WTC11 (cell line): Measurements from ENCODE around the gene ZNF367. TPM values are rescaled to one million over a fixed set of nuclear protein-coding genes. Genes with fewer than 3 reads are reported as not detected.

Source experiments
- ATAC-seq: fragments of 200-7000 bp; cut with Tn5 transposase; 2 replicates; pipeline ENCODE4 v1.10.0; 2021; ENCODE audit warnings: mild to moderate bottlenecking, moderate library complexity
- CTCF ChIA-PET: fragments of 300-600 bp; sonication (Branson Sonifier 250); formaldehyde crosslinking; loops from one replicate; lab custom pipeline; 2021; ENCODE audit warnings: antibody characterized with exemption; lab: Charles Lee
- POLR2A ChIA-PET: fragments of 350-600 bp; sonication (Branson Sonifier 250); formaldehyde crosslinking; loops from one replicate; lab custom pipeline; 2021; ENCODE audit warnings: antibody characterized with exemption; lab: Charles Lee
- DNase-seq: peaks from one replicate; pipeline ENCODE4 v3.0.0; 2021; ENCODE audit warnings: low spot score
- H3K27ac Mint-ChIP-seq: 2 replicates; pipeline ENCODE4 v1.8.0; 2021; ENCODE audit warnings: mixed read lengths
- H3K27me3 Mint-ChIP-seq: 2 replicates; pipeline ENCODE4 v1.8.0; 2021; ENCODE audit warnings: low read depth, mild to moderate bottlenecking, moderate library complexity, mixed read lengths
- H3K36me3 Mint-ChIP-seq: 2 replicates; pipeline ENCODE4 v1.8.0; 2021; ENCODE audit warnings: mixed read lengths
- H3K4me1 Mint-ChIP-seq: 2 replicates; pipeline ENCODE4 v1.8.0; 2022; ENCODE audit warnings: mixed read lengths
- H3K4me3 Mint-ChIP-seq: 2 replicates; pipeline ENCODE4 v1.8.0; 2021; ENCODE audit warnings: mild to moderate bottlenecking, moderate library complexity, mixed read lengths
- H3K9me3 Mint-ChIP-seq: 2 replicates; pipeline ENCODE4 v1.8.0; 2021; ENCODE audit warnings: mixed read lengths
- CREM ChIP-seq: sonication (generic); formaldehyde crosslinking; IDR thresholded peaks from 2 replicates; pipeline ENCODE4 v1.8.1; 2022; ENCODE audit warnings: mild to moderate bottlenecking, missing genetic modification reagents, moderate library complexity
- E2F5 ChIP-seq: sonication (generic); formaldehyde crosslinking; IDR thresholded peaks from 2 replicates; pipeline ENCODE4 v1.8.1; 2022; ENCODE audit warnings: mild to moderate bottlenecking, moderate library complexity, missing genetic modification reagents
- ESRRA ChIP-seq: sonication (generic); formaldehyde crosslinking; IDR thresholded peaks from 2 replicates; pipeline ENCODE4 v1.8.1; 2022; ENCODE audit warnings: mild to moderate bottlenecking, missing genetic modification reagents, borderline replicate concordance
- ETV6 ChIP-seq: sonication (generic); formaldehyde crosslinking; IDR thresholded peaks from 2 replicates; pipeline ENCODE4 v1.8.1; 2022; ENCODE audit warnings: mild to moderate bottlenecking, missing genetic modification reagents
- HMGXB4 ChIP-seq: sonication (generic); formaldehyde crosslinking; IDR thresholded peaks from 2 replicates; pipeline ENCODE4 v1.8.1; 2023; ENCODE audit warnings: mild to moderate bottlenecking, moderate library complexity, missing genetic modification reagents
- IRF2 ChIP-seq: sonication (generic); formaldehyde crosslinking; IDR thresholded peaks from 2 replicates; pipeline ENCODE4 v1.8.0; 2022; ENCODE audit warnings: low read depth, missing genetic modification reagents, borderline replicate concordance
- JUN ChIP-seq: sonication (generic); formaldehyde crosslinking; IDR thresholded peaks from 2 replicates; pipeline ENCODE4 v1.8.0; 2023; ENCODE audit warnings: mild to moderate bottlenecking, missing genetic modification reagents
- NR2C2 ChIP-seq: sonication (generic); formaldehyde crosslinking; IDR thresholded peaks from 2 replicates; pipeline ENCODE4 v1.8.0; 2022; ENCODE audit warnings: mild to moderate bottlenecking, missing genetic modification reagents
- RELA ChIP-seq: sonication (generic); formaldehyde crosslinking; IDR thresholded peaks from 2 replicates; pipeline ENCODE4 v1.8.1; 2022; ENCODE audit warnings: missing genetic modification reagents, mild to moderate bottlenecking, borderline replicate concordance
- RORB ChIP-seq: fragments of 250-450 bp; sonication (Bioruptor Pico); IDR thresholded peaks from 2 replicates; pipeline ENCODE4 v1.9.0; 2021; ENCODE audit warnings: mild to moderate bottlenecking
- SMAD4 ChIP-seq: sonication (generic); formaldehyde crosslinking; IDR thresholded peaks from 2 replicates; pipeline ENCODE4 v1.8.0; 2022; ENCODE audit warnings: mild to moderate bottlenecking, missing genetic modification reagents
- TEAD4 ChIP-seq: sonication (generic); formaldehyde crosslinking; IDR thresholded peaks from 2 replicates; pipeline ENCODE4 v1.8.0; 2022; ENCODE audit warnings: mild to moderate bottlenecking, missing genetic modification reagents
- USF2 ChIP-seq: sonication (generic); formaldehyde crosslinking; IDR thresholded peaks from 2 replicates; pipeline ENCODE4 v1.8.1; 2023; ENCODE audit warnings: mild to moderate bottlenecking, missing genetic modification reagents, moderate library complexity
- total RNA-seq: library from RNA; stranded (reverse); gene quantifications from 3 replicates; pipeline ENCODE4 v1.2.3, GENCODE V29; 2021
- TF ChIP-seq, protein P1 (sequence below): sonication (generic); formaldehyde crosslinking; IDR thresholded peaks from 2 replicates; pipeline ENCODE4 v1.8.1; 2023; ENCODE audit warnings: mild to moderate bottlenecking, missing genetic modification reagents, borderline replicate concordance
- TF ChIP-seq, protein P2 (sequence below): fragments of 250-450 bp; sonication (Bioruptor Pico); IDR thresholded peaks from 2 replicates; pipeline ENCODE4 v2.1.2; 2022; ENCODE audit warnings: mild to moderate bottlenecking, moderate library complexity
- TF ChIP-seq, protein P3 (sequence below): sonication (generic); formaldehyde crosslinking; IDR thresholded peaks from 2 replicates; pipeline ENCODE4 v1.8.1; 2022; ENCODE audit warnings: mild to moderate bottlenecking, missing genetic modification reagents, moderate library complexity, borderline replicate concordance
- TF ChIP-seq, protein P4 (sequence below): sonication (generic); formaldehyde crosslinking; IDR thresholded peaks from 2 replicates; pipeline ENCODE4 v1.8.1; 2022; ENCODE audit warnings: low read depth, missing genetic modification reagents, borderline replicate concordance
- TF ChIP-seq, protein P5 (sequence below): sonication (generic); formaldehyde crosslinking; IDR thresholded peaks from 2 replicates; pipeline ENCODE4 v1.8.0; 2022; ENCODE audit warnings: missing genetic modification reagents

ZNF367 gene
- total RNA-seq, 1 experiment from 2014 or later, result 7.4 TPM

DNA sequence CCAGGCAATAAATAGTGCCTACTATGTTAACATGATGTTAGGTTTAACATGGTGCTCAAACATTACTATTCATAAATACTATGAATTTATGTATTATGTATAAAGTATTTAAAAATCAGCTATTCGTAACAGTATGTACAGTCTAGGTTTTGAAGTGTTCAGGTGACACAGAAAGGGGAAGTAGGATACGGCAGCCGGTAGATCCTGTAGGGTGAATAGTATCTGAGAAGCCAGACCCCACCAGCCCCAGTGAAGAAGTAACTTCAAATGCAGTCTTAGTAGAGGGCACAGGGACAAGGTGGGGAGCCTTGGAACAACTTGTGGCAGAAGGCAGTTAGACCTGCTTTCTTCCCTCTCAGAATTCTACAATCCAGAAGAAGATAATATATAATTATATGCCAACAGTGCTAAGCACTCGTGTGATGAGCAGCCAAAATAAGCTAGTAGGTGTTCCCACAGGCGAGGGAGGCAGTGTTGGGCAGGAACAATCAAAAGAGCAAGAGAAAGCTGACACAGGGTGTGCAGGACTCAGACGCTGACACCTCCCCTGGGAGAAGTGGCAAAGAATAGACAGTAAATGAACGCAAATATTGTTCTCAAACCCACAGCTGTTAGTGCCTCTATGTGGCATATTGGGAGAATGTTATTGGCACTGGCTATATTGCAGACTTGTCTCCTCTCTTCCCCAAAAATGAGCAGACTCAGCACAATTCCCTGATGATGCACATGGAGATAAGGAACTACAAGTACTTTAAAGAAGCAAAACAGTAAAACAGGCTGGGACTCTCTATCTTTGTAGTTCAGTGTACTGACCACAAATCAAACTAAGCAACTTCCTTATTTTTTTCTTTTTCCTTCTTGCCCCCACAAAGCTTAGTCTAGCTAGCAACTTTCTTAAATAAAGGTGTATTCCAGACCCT lies 4.6 kb downstream of the ZNF367 start:
- Mint-ChIP-seq H3K9me3 (no peaks in the 10 kb centered on the region), H3K4me1 (peaks cover 40% of the 10 kb centered on the region), H3K36me3 (peaks cover 9% of the 10 kb centered on the region), H3K4me3 (no peak overlapping the region), H3K27ac (0 out of 2 replicates have a peak overlapping the region, but pooled peaks have one; percentile 38), H3K27me3 (no peaks in the 10 kb centered on the region; the same call in 1 of the 2 replicates)
- POLR2A ChIA-PET, result interaction anchor here (0.6 kb wide), 1 partner anchor 861 kb away, joined by 4 read pairs; no protein-coding TSS in a partner anchor
- DNase-seq (no peak), ATAC-seq (no peak)
- CTCF ChIA-PET, result interaction anchor here (0.6 kb wide), 1 partner anchor 1149 kb away, joined by 3 read pairs; no protein-coding TSS in a partner anchor
- no peak for TF ChIP-seq ETV6 (CRISPR knock-in tag)
- TF ChIP-seq, protein P1, sequence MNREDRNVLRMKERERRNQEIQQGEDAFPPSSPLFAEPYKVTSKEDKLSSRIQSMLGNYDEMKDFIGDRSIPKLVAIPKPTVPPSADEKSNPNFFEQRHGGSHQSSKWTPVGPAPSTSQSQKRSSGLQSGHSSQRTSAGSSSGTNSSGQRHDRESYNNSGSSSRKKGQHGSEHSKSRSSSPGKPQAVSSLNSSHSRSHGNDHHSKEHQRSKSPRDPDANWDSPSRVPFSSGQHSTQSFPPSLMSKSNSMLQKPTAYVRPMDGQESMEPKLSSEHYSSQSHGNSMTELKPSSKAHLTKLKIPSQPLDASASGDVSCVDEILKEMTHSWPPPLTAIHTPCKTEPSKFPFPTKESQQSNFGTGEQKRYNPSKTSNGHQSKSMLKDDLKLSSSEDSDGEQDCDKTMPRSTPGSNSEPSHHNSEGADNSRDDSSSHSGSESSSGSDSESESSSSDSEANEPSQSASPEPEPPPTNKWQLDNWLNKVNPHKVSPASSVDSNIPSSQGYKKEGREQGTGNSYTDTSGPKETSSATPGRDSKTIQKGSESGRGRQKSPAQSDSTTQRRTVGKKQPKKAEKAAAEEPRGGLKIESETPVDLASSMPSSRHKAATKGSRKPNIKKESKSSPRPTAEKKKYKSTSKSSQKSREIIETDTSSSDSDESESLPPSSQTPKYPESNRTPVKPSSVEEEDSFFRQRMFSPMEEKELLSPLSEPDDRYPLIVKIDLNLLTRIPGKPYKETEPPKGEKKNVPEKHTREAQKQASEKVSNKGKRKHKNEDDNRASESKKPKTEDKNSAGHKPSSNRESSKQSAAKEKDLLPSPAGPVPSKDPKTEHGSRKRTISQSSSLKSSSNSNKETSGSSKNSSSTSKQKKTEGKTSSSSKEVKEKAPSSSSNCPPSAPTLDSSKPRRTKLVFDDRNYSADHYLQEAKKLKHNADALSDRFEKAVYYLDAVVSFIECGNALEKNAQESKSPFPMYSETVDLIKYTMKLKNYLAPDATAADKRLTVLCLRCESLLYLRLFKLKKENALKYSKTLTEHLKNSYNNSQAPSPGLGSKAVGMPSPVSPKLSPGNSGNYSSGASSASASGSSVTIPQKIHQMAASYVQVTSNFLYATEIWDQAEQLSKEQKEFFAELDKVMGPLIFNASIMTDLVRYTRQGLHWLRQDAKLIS (CRISPR knock-in tag), result no peak
- TF ChIP-seq JUN, result no peak
- TF ChIP-seq USF2 (CRISPR knock-in tag), result no peak
- TF ChIP-seq, protein P2, sequence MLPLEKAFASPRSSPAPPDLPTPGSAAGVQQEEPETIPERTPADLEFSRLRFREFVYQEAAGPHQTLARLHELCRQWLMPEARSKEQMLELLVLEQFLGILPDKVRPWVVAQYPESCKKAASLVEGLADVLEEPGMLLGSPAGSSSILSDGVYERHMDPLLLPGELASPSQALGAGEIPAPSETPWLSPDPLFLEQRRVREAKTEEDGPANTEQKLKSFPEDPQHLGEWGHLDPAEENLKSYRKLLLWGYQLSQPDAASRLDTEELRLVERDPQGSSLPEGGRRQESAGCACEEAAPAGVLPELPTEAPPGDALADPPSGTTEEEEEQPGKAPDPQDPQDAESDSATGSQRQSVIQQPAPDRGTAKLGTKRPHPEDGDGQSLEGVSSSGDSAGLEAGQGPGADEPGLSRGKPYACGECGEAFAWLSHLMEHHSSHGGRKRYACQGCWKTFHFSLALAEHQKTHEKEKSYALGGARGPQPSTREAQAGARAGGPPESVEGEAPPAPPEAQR, result no peak
- TF ChIP-seq, protein P3, sequence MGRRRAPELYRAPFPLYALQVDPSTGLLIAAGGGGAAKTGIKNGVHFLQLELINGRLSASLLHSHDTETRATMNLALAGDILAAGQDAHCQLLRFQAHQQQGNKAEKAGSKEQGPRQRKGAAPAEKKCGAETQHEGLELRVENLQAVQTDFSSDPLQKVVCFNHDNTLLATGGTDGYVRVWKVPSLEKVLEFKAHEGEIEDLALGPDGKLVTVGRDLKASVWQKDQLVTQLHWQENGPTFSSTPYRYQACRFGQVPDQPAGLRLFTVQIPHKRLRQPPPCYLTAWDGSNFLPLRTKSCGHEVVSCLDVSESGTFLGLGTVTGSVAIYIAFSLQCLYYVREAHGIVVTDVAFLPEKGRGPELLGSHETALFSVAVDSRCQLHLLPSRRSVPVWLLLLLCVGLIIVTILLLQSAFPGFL (CRISPR knock-in tag), result no peak
- no peak for TF ChIP-seq TEAD4 (CRISPR knock-in tag)
- TF ChIP-seq, protein P4, sequence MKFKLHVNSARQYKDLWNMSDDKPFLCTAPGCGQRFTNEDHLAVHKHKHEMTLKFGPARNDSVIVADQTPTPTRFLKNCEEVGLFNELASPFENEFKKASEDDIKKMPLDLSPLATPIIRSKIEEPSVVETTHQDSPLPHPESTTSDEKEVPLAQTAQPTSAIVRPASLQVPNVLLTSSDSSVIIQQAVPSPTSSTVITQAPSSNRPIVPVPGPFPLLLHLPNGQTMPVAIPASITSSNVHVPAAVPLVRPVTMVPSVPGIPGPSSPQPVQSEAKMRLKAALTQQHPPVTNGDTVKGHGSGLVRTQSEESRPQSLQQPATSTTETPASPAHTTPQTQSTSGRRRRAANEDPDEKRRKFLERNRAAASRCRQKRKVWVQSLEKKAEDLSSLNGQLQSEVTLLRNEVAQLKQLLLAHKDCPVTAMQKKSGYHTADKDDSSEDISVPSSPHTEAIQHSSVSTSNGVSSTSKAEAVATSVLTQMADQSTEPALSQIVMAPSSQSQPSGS, result no peak
- TF ChIP-seq RORB (CRISPR knock-in tag), result no peak
- TF ChIP-seq, protein P5, sequence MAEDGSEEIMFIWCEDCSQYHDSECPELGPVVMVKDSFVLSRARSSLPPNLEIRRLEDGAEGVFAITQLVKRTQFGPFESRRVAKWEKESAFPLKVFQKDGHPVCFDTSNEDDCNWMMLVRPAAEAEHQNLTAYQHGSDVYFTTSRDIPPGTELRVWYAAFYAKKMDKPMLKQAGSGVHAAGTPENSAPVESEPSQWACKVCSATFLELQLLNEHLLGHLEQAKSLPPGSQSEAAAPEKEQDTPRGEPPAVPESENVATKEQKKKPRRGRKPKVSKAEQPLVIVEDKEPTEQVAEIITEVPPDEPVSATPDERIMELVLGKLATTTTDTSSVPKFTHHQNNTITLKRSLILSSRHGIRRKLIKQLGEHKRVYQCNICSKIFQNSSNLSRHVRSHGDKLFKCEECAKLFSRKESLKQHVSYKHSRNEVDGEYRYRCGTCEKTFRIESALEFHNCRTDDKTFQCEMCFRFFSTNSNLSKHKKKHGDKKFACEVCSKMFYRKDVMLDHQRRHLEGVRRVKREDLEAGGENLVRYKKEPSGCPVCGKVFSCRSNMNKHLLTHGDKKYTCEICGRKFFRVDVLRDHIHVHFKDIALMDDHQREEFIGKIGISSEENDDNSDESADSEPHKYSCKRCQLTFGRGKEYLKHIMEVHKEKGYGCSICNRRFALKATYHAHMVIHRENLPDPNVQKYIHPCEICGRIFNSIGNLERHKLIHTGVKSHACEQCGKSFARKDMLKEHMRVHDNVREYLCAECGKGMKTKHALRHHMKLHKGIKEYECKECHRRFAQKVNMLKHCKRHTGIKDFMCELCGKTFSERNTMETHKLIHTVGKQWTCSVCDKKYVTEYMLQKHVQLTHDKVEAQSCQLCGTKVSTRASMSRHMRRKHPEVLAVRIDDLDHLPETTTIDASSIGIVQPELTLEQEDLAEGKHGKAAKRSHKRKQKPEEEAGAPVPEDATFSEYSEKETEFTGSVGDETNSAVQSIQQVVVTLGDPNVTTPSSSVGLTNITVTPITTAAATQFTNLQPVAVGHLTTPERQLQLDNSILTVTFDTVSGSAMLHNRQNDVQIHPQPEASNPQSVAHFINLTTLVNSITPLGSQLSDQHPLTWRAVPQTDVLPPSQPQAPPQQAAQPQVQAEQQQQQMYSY (CRISPR knock-in tag), result no peak
- TF ChIP-seq RELA (CRISPR knock-in tag), result no peak
- no peak for TF ChIP-seq HMGXB4 (CRISPR knock-in tag)
- TF ChIP-seq IRF2, result no peak
- TF ChIP-seq SMAD4 (CRISPR knock-in tag), result no peak
- no peak for TF ChIP-seq E2F5 (CRISPR knock-in tag)
- TF ChIP-seq ESRRA (CRISPR knock-in tag), result no peak
- TF ChIP-seq NR2C2, result no peak
- no peak for TF ChIP-seq CREM (CRISPR knock-in tag)
